ENCODE results near the gene TSPAN11. TPM values are rescaled to one million over a fixed set of nuclear protein-coding genes. Genes with fewer than 3 reads are reported as not detected.

TSPAN11 gene
- total and polyA plus RNA-seq, 2 donors (not counting 3 experiments of a cell fraction or from before 2014, with no cell fraction given), result 2.1 to 3.9 TPM

- H2AFZ ChIP-seq (ENCODE audit: low read depth, low read length), result peak overlapping the region; percentile 59
- no peaks in the 10 kb centered on the region for H3K79me2 ChIP-seq (ENCODE audit: control insufficient read depth, insufficient read depth, low read length)
- intact Hi-C loops (cut with micrococcal nuclease) (no loop called here), dilution Hi-C loops (cut with MboI; ENCODE audit: extremely low pct_ligation_motif_present, low sequenced_read_pairs) (no loop called here)
- no peaks in the 10 kb centered on the region for H3K36me3 ChIP-seq (ENCODE audit: control insufficient read depth in 2 of 2, extremely low read depth in 1 of 2, insufficient read depth in 2 of 2, low read length in 2 of 2)
- no peaks in the 10 kb centered on the region for H3K9me1 ChIP-seq (replicated peaks; ENCODE audit: control insufficient read depth, extremely low read depth, insufficient read depth, low read length)
- no peak overlapping the region for H3K27ac ChIP-seq (ENCODE audit: insufficient read depth, low read depth, low read length)
- TF ChIP-seq GATA2 (IDR thresholded peaks at IDR 0.05; ENCODE audit: insufficient read depth, insufficient read length, low read depth, low read length), result peak; percentile 37
- TF ChIP-seq CTCF (IDR thresholded peaks at IDR 0.05; ENCODE audit: extremely low read depth in 1 of 2, insufficient read depth in 1 of 2, low read depth in 1 of 2, low read length in 2 of 2), result no peak
- TF ChIP-seq JUN (IDR thresholded peaks at IDR 0.05; ENCODE audit: borderline replicate concordance, insufficient read depth, insufficient read length, low read depth), result no peak
- no peak for TF ChIP-seq MYC (IDR thresholded peaks at IDR 0.05; ENCODE audit: low read depth, low read length)
- no peak for TF ChIP-seq POLR2AphosphoS5 (IDR thresholded peaks at IDR 0.05; ENCODE audit: insufficient read depth, low read depth, low read length)
- no peak for TF ChIP-seq POLR2A (IDR thresholded peaks at IDR 0.05; ENCODE audit: low read depth, low read length)
- no peak for TF ChIP-seq FOS (IDR thresholded peaks at IDR 0.05; ENCODE audit: borderline replicate concordance, insufficient read depth, low read length)
- FAIRE-seq, result peak; percentile 88
- H3K4me3 ChIP-seq (replicated peaks in 1 of 3; ENCODE audit: insufficient read depth in 1 of 3, low read depth in 1 of 3, low read length in 3 of 3), result no peak overlapping the region
- ChIA-PET POLR2A (no interaction called here), CTCF (no interaction called here)
- H3K9ac ChIP-seq (replicated peaks; ENCODE audit: extremely low read depth, insufficient read depth, low read length), result no peak overlapping the region
- no peak overlapping the region for H3K4me2 ChIP-seq (ENCODE audit: insufficient read depth, low read length)
- H4K20me1 ChIP-seq (replicated peaks; ENCODE audit: control insufficient read depth, extremely low read depth, insufficient read depth, low read length), result no peaks in the 10 kb centered on the region
- peaks cover 10% of the 10 kb centered on the region for H3K4me1 ChIP-seq (ENCODE audit: control insufficient read depth, extremely low read depth, insufficient read depth, low read length)
- DNase-seq (ENCODE audit: low read depth, low spot score), result peak; percentile 41
- H3K9me3 ChIP-seq (replicated peaks; ENCODE audit: control insufficient read depth, insufficient read depth, low read length), result no peaks in the 10 kb centered on the region
- peaks cover 0 to 2% of the 10 kb centered on the region in 2 experiments for H3K27me3 ChIP-seq (ENCODE audit: control insufficient read depth in 2 of 2, insufficient read depth in 2 of 2, low read length in 2 of 2)
- BruUV-seq (replicated peaks), result no TSS peak
These were observed 11.5 kb upstream of the TSPAN11 start for GRCh38 chr12:30914986-30915591.
